AG04449 (cell line): ENCODE measurements around the gene PDZD2.

Experiments used
- CTCF ChIA-PET: fragments of 350-600 bp; formaldehyde crosslinking; extraction: SDS; loops from one replicate; lab custom pipeline; 2021; ENCODE audit warnings: antibody characterized with exemption; lab: Yijun Ruan, JAX
- POLR2A ChIA-PET: fragments of 400-600, 350-600 bp; formaldehyde crosslinking; extraction: SDS; loops from one replicate; lab custom pipeline; 2020; ENCODE audit warnings: antibody characterized with exemption, inconsistent platforms; lab: Yijun Ruan, JAX
- DNase-seq: peaks from one replicate; pipeline ENCODE4 v3.0.0-alpha.2; 2010; ENCODE audit warnings: low read depth, low spot score
- H3K4me3 ChIP-seq: 2 replicates; pipeline ENCODE4 v1.5.1; 2011; ENCODE audit warnings: low read depth, mild to moderate bottlenecking, control low read depth, low read length
- TF ChIP-seq, protein P1 (sequence below): IDR thresholded peaks from one replicate; pipeline ENCODE4 v1.5.1; 2011; ENCODE audit warnings: mild to moderate bottlenecking, moderate library complexity, low read length, control low read depth, inconsistent platforms; ENCODE audit not compliant: insufficient read depth; ENCODE audit errors: missing control alignments

Gene PDZD2

GRCh38 chr5:31604644-31605043 is 34.3 kb upstream of the PDZD2 start:
- CTCF ChIA-PET = interaction anchor here (1.3 to 1.6 kb wide), 2 partner anchors 204 to 472 kb away, joined by 3 to 4 read pairs; no protein-coding TSS in a partner anchor
- no peak overlapping the region for H3K4me3 ChIP-seq
- no peak for DNase-seq
- POLR2A ChIA-PET = no interaction called here
- TF ChIP-seq, protein P1, sequence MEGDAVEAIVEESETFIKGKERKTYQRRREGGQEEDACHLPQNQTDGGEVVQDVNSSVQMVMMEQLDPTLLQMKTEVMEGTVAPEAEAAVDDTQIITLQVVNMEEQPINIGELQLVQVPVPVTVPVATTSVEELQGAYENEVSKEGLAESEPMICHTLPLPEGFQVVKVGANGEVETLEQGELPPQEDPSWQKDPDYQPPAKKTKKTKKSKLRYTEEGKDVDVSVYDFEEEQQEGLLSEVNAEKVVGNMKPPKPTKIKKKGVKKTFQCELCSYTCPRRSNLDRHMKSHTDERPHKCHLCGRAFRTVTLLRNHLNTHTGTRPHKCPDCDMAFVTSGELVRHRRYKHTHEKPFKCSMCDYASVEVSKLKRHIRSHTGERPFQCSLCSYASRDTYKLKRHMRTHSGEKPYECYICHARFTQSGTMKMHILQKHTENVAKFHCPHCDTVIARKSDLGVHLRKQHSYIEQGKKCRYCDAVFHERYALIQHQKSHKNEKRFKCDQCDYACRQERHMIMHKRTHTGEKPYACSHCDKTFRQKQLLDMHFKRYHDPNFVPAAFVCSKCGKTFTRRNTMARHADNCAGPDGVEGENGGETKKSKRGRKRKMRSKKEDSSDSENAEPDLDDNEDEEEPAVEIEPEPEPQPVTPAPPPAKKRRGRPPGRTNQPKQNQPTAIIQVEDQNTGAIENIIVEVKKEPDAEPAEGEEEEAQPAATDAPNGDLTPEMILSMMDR = no peak

DNA sequence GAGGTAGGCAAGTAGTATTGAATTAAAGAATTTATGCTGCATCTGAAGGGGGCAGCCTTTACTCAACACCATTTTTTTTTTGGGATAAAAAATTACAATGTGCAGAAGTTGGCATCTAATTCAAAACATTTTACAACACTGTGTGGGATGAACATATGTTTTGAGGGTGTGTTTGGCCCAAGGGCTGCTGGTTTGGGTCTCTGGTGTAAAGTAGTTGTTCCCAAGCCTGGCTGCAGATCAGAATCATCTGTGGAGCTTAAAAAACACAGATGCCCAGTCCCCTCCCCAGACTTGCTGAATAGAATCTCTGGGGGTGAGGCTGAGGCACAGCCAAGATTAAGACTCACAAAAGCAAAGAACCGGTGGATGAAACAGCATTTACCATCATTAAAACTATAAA is 33.0 kb upstream of the PDZD2 start:
- no peak for DNase-seq
- no peak overlapping the region for H3K4me3 ChIP-seq
- ChIA-PET CTCF (interaction anchor here (1.6 kb wide), 1 partner anchor 471 kb away, joined by 3 read pairs; no protein-coding TSS in a partner anchor), POLR2A (no interaction called here)
- TF ChIP-seq, protein P1 = no peak

DNA sequence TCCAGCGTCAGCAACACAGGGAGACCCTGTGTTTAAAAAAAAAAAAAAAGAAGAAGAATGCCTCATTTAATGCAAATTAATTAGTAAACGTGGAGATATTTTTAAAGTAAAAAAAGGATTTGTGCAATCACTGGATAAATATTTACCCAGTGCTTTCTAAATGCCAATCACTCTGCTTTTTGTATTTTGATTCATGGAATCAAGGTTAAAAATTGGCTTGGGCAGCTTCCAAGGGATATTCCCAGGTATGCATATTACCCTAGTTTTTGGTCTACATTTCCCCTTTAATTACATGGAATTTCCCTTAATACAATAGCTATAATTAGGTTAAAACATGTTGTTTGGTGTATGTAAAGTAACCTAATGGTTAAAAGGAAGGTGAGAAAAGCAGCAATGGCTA is 31.4 kb upstream of the PDZD2 start:
- no peak overlapping the region for H3K4me3 ChIP-seq
- ChIA-PET POLR2A (no interaction called here), CTCF (no interaction called here)
- DNase-seq = no peak
- TF ChIP-seq, protein P1 = no peak

DNA sequence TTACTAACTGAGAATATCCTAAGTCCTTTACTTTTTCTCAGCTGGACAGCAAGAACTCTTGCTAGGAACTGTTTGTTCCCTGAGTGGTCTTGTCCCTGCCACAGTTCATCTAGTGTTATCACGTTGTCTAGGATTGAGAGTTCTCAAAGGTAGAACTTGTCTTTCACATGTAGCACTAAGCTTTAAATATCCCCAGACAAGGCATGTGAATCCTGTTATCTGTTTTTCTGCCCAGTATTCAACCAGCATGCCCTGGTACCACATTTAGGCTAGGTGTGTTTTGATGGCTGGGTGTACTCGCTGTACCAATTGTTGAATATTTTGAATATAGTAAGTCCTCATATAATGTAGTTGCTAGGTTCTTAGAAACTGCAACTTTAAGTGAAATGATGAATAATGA is 27.9 kb upstream of the PDZD2 start:
- no peak overlapping the region for H3K4me3 ChIP-seq
- ChIA-PET CTCF (interaction anchor here (1.0 kb wide), 1 partner anchor 29 kb away, joined by 3 read pairs; no protein-coding TSS in a partner anchor), POLR2A (no interaction called here)
- TF ChIP-seq, protein P1 = no peak
- DNase-seq = no peak

- no peak for DNase-seq
- ChIA-PET POLR2A (no interaction called here), CTCF (interaction anchor here (1.0 kb wide), 1 partner anchor 26 kb away, joined by 3 read pairs; the partner anchor contains the start of gene PDZD2)
- TF ChIP-seq, protein P1 = no peak
- no peak overlapping the region for H3K4me3 ChIP-seq
Measured at GRCh38 chr5:31613651-31614050, 25.3 kb upstream of the PDZD2 start.

- ChIA-PET CTCF (interaction anchor here (1.1 kb wide), 1 partner anchor 23 kb away, joined by 3 read pairs; no protein-coding TSS in a partner anchor), POLR2A (no interaction called here)
- DNase-seq = no peak
- TF ChIP-seq, protein P1 = no peak
- H3K4me3 ChIP-seq = no peak overlapping the region
Measured at GRCh38 chr5:31614151-31615020, 24.5 kb upstream of the PDZD2 start.
